ENCODE measurements around the gene ADIPOQ. TPM values are rescaled to one million over a fixed set of nuclear protein-coding genes. Genes with fewer than 3 reads are reported as not detected.
A peak's percentile ranks its signal among the peaks of the same experiment; 100 is the strongest.
"Not testable (repeated sequence)": the region's sequence is repeated elsewhere in the genome, so short reads cannot be mapped to it uniquely, and the experiment has no call there.

The ADIPOQ gene
- total RNA-seq, 4 donors from 2014 or later: 0.17 to 0.84 (median 0.49) TPM

- peak within 1 kb of the TSS; percentile 90 to 95 (median 91) for H3K27ac ChIP-seq (replicated peaks in 1 of 4)
- peaks cover 0 to 2% (median 0%) of the 10 kb centered on the region in 4 donors for H3K27me3 ChIP-seq
- H3K9me3 ChIP-seq: no peaks in the 10 kb centered on the region
- intact Hi-C loops (cut with DNase I): no loop called here
- no peak for TF ChIP-seq CTCF (IDR thresholded peaks at IDR 0.05)
- TF ChIP-seq EP300 (IDR thresholded peaks at IDR 0.05): peak; percentile 57
- TF ChIP-seq POLR2A (IDR thresholded peaks at IDR 0.05; ENCODE audit: low read depth): no peak
- peak; percentile 90 to 97 for TF ChIP-seq POLR2AphosphoS5 (IDR thresholded peaks at IDR 0.05)
- H3K4me3 ChIP-seq: peak within 1 kb of the TSS; percentile 74 to 91 (median 84)
- peaks cover 0 to 25% (median 15%) of the 10 kb centered on the region in 4 donors for H3K36me3 ChIP-seq
- WGBS: 0% methylated on average over 46 of the region's 70 CpGs
- peak; percentile 97 for DNase-seq (ENCODE audit: extremely low spot score)
- H3K4me1 ChIP-seq: peaks cover 9 to 24% (median 20%) of the 10 kb centered on the region in 4 donors
Measured at GRCh38 chr3:186806089-186807055, 36.1 kb upstream of the ADIPOQ start, which contains the start of gene RFC4. RFC4 (minus strand) TSS chr3:186806482; CDS start chr3:186804713, 1,769 bp downstream.

DNA sequence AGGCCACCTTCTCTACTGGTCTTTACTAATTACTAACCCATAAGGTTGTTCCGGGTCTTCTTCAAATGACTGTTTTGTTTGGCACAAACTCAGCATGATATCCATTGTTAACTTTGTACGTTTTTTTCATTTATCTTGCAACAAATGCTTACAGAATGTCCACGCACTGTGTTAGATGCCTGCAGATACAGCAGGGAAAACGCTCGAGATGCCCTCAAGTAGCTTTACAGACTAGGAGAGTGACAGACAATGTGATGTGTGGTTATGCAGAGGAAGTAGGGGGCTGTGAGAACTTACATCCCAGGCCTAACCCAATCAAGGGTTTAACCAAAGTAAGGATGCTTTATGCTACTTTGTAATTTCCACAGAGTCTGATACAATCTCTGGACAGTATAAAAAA is 35.3 kb upstream of the ADIPOQ start:
- intact Hi-C loops (cut with DNase I): no loop called here
- no peaks in the 10 kb centered on the region for H3K9me3 ChIP-seq
- H3K4me1 ChIP-seq: peaks cover 9 to 24% (median 20%) of the 10 kb centered on the region in 4 donors
- WGBS: 45% methylated on average over 5 of the region's 5 CpGs
- H3K27me3 ChIP-seq: peaks cover 0 to 10% (median 0%) of the 10 kb centered on the region in 4 donors
- peaks cover 0 to 18% (median 15%) of the 10 kb centered on the region in 4 donors for H3K36me3 ChIP-seq
- TF ChIP-seq EP300 (IDR thresholded peaks at IDR 0.05): no peak
- no peak for TF ChIP-seq CTCF (IDR thresholded peaks at IDR 0.05)
- no peak for TF ChIP-seq POLR2AphosphoS5 (IDR thresholded peaks at IDR 0.05)
- no peak for TF ChIP-seq POLR2A (IDR thresholded peaks at IDR 0.05; ENCODE audit: low read depth)
- peak overlapping the region; percentile 74 to 91 (median 84) for H3K4me3 ChIP-seq
- no peak for DNase-seq (ENCODE audit: extremely low spot score)
- H3K27ac ChIP-seq (replicated peaks in 1 of 4): peak overlapping the region; percentile 90 to 95 (median 91)

DNA sequence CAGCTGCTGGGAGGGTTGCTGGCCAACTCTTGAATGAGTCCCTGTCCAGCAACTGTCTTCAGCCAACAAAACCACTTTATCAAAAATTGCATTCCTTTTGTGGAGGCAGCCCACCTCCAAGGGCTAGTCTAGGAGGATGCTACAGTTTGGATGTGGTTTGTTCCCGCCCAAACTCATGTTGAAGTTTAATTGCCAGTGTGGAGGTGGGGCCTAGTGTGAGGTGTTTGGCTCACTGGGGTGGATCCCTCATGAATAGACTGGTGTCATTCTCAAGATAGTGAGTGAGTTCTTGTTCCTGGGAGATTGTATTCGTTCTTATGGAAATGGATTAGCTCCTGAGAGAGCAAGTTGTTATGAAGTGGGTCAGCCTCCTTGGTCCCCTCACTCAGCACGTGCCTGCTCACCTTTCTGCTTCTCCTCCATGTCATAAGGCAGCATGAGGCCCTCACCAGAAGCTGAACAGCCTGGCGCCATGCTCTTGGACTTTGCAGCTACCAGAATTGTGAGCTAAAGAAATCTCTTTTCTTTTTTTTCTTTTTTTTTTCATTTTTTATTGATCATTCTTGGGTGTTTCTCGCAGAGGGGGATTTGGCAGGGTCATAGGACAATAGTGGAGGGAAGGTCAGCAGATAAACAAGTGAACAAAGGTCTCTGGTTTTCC is 32.0 kb upstream of the ADIPOQ start:
- Histone ChIP-seq H3K4me1 (peaks cover 5 to 13% (median 12%) of the 10 kb centered on the region in 4 donors), H3K36me3 (no peaks in the 10 kb centered on the region), H3K4me3 (no peak overlapping the region), H3K27ac (replicated peaks in 1 of 4) (no peak overlapping the region), H3K27me3 (peaks cover 0 to 16% (median 0%) of the 10 kb centered on the region in 4 donors), H3K9me3 (no peaks in the 10 kb centered on the region)
- DNase-seq (ENCODE audit: extremely low spot score): no peak
- 89% methylated on average over 5 of the region's 5 CpGs for whole genome bisulfite sequencing
- intact Hi-C loops (cut with DNase I): no loop called here
- TF ChIP-seq EP300 (IDR thresholded peaks at IDR 0.05): no peak
- no peak for TF ChIP-seq CTCF (IDR thresholded peaks at IDR 0.05)
- no peak for TF ChIP-seq POLR2AphosphoS5 (IDR thresholded peaks at IDR 0.05)
- TF ChIP-seq POLR2A (IDR thresholded peaks at IDR 0.05; ENCODE audit: low read depth): no peak

GRCh38 chr3:186811313-186811712 is 31.2 kb upstream of the ADIPOQ start:
- peaks cover 0 to 16% (median 0%) of the 10 kb centered on the region in 4 donors for H3K27me3 ChIP-seq
- H3K4me1 ChIP-seq; intact Hi-C loops (cut with DNase I); H3K4me3 ChIP-seq; DNase-seq (ENCODE audit: extremely low spot score); H3K36me3 ChIP-seq; H3K27ac ChIP-seq (replicated peaks in 1 of 4); H3K9me3 ChIP-seq: not testable (repeated sequence)
- 93% methylated on average over 7 of the region's 29 CpGs for WGBS

DNA sequence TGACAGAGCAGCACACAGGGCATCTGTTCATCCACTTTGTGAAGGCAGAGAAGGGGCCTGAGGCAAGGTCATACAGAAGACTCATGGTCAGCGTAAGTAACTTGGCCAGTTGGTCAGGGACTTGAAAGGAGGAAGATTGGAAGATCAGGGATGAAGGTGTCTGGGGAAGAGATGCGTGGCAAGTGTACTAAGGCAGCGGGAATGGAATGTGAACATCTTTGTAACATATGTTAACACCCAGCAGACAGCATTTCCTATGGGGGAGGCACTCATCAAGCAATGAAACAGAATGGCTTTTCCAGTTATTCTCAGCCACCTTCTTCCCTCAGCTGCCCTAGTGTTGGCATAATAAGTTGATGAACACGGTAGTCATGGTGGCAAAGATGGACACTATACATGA is 28.4 kb upstream of the ADIPOQ start:
- no peak for TF ChIP-seq POLR2AphosphoS5 (IDR thresholded peaks at IDR 0.05)
- no peak for TF ChIP-seq POLR2A (IDR thresholded peaks at IDR 0.05; ENCODE audit: low read depth)
- TF ChIP-seq CTCF (IDR thresholded peaks at IDR 0.05): no peak
- TF ChIP-seq EP300 (IDR thresholded peaks at IDR 0.05): no peak
- Histone ChIP-seq H3K4me3 (no peak overlapping the region), H3K27ac (replicated peaks in 1 of 4) (no peak overlapping the region), H3K9me3 (no peaks in the 10 kb centered on the region), H3K27me3 (peaks cover 0 to 16% (median 0%) of the 10 kb centered on the region in 4 donors), H3K4me1 (no peaks in the 10 kb centered on the region), H3K36me3 (no peaks in the 10 kb centered on the region)
- WGBS: 81% methylated on average over 4 of the region's 4 CpGs
- intact Hi-C loops (cut with DNase I): no loop called here
- no peak for DNase-seq (ENCODE audit: extremely low spot score)

Measured in esophagus muscularis mucosa (tissue), 4 donors.